Dermis lymphatic vessel endothelial cell (primary cell): ENCODE data around the gene MT1B. TPM values are rescaled to one million over a fixed set of nuclear protein-coding genes. Genes with fewer than 3 reads are reported as not detected.

Experiments used
- total RNA-seq: library from RNA; depleted of rRNA; stranded (reverse); fragments of >200 nt; gene quantifications from 2 replicates; pipeline ENCODE4 v1.2.1, GENCODE V29; 2014

The MT1B gene
- total RNA-seq: not detected in 2 replicates

DNA sequence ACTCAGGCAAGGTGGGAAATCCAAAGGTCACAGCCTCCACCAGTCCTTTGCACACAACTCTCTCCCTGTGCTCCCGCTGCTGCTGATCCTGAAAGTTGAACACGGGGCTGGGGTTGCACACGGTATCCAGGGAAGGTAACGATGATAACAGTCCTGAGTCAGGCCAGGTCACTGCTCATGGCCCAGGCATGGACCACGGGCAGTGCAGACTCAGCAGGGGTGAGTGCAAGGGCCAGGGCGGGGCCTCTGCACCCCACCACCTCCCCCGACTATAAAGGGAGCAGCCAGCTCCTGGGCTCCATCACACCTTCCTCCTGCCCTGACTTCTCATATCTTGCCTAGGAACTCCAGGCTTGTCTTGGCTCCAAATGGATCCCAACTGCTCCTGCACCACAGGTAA is at the start of gene MT1B:
MT1B (plus strand) TSS at position 301 of the 400 bp plus-strand sequence; CDS start at position 369, 68 bp downstream.

GRCh38 chr16:56608043-56608875 is 43.4 kb upstream of the MT1B start, which contains the start of gene MT2A:
TSS of gene MT2A (plus strand) at chr16:56608584. CDS start at chr16:56608656, 72 bp downstream.

GRCh38 chr16:56625140-56625942 is 26.3 kb upstream of the MT1B start, which contains the start of gene MT1E:
TSS of gene MT1E (plus strand) at chr16:56625781. CDS start at chr16:56625852, 71 bp downstream.

DNA sequence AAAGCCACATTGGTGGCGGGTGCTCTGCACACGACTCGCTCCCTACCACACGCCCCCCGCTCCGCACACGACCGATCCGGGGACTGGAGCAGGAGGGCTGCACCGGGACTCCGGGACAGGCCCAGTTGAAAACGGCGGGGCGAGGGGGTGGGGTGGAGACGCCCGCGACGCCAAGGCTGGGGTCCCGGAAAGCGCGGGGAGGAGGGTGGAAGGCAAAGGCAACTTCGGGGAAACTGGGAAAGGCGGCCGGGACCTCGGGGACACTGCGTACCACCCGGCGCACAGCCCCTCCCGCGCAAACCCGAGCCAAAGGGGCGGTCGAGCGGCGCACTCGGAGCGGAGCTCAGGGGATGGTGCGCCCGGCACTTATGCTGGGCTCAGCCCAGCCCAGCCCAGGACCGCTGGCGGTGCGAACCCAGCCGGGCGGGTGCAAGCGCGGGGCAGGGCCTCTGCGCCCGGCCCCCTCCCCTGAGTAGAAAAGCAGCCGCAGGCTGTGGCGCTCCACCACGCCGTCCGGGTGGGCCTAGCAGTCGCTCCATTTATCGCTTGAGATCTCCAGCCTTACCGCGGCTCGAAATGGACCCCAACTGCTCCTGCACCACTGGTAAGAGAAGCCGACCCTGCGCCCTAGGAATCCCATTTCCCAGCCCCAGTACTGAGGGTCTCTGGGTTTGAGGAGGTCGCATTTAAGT is 19.4 kb upstream of the MT1B start, which contains the start of gene MT1M:
MT1M (plus strand) TSS at position 504 of the 692 bp plus-strand sequence; CDS start at position 577, 73 bp downstream.

GRCh38 chr16:56637814-56638750 is 13.6 kb upstream of the MT1B start, which contains the start of gene MT1A:
TSS of gene MT1A (plus strand) at chr16:56638666. CDS start at chr16:56638739, 73 bp downstream.

DNA sequence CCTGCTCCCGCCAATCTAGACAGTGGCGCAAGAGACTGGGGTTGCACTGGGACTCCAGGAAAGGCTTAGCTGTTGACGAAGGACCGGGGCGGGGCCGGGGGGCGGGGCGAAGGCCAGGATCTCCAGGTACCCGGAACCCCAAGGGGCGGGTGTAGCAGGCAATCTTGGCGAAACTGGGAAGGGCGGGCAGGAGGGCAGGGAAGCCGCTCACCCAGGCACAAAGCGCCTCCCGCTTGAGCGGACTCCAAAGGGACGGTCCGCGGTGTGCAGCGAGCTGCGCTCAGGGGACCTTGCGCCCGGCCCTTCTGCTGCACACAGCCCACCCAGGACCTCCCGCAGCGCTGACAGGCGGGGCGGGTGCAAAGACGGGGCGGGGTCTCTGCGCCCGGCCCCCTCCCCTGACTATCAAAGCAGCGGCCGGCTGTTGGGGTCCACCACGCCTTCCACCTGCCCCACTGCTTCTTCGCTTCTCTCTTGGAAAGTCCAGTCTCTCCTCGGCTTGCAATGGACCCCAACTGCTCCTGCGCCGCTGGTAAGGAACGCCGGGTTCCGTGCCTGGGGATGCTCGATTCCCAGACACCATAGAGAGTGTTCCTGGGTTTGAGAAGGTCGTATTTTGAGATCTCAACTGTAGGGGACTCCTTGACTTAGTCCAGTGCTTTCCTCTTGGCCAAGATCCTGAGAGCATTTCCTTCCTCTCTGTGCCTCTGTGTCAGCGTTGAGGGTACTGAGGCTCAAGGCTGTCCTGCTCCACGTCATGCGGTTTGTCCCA is 6.1 kb downstream of the MT1B start, which contains the start of gene MT1F:
MT1F (plus strand) TSS at position 405 of the 772 bp plus-strand sequence; CDS start at position 505, 100 bp downstream.

GRCh38 chr16:56667581-56668571 is 16.2 kb downstream of the MT1B start, which contains the start of gene MT1G:
TSS of gene MT1G (minus strand) at chr16:56668065. CDS start at chr16:56667993, 72 bp downstream.

GRCh38 chr16:56669005-56669839 is 17.5 kb downstream of the MT1B start, which contains the start of gene MT1H:
TSS of gene MT1H (plus strand) at chr16:56669814. CDS start at chr16:56669885, 71 bp downstream.

DNA sequence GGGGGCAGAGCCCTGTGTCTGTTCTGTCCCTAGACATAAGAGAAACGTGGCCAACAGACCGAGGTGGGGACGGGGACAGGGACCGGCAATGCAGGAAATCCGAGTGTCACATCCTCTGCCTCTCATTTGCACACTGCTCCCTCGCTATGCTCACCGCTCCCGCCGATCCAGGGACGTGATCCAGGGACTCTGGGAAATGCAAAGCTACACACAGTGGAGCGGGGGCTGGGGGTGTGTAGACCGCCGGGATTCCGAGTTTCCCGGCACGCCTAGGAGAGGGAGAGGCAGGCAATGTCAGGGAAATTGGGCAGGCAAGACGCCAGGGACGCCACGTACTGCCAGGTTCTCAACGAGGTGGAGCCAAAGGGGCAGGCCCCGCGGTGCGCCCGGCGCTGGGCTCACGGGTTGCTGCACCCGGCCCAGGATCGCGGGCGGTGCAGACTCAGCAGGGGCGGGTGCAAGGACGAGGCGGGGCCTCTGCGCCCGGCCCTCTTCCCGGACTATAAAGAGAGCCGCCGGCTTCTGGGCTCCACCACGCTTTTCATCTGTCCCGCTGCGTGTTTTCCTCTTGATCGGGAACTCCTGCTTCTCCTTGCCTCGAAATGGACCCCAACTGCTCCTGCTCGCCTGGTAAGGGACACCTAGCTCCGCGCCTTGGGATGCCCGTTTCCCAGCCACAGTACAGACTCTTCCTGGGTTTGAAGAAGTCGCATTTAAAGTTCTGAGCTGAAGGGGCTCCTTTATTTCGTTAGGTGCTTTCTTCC is 30.4 kb downstream of the MT1B start, which contains the start of gene MT1X:
MT1X (plus strand) TSS at position 532 of the 764 bp plus-strand sequence; CDS start at position 603, 71 bp downstream.

Other genes starting within 250 kb of the MT1B start
- gene AMFR, start 226.3 kb upstream of the MT1B start, total RNA-seq: 283 and 317 TPM in 2 replicates
- 82.9 and 91.3 TPM in 2 replicates for gene NUDT21, start 200.6 kb upstream of the MT1B start, total RNA-seq
- gene OGFOD1, start 200.3 kb upstream of the MT1B start, total RNA-seq: 42.3 and 73.3 TPM in 2 replicates
- 45.8 and 55.3 TPM in 2 replicates for gene BBS2, start 131.9 kb upstream of the MT1B start, total RNA-seq
- gene MT4, start 86.8 kb upstream of the MT1B start, total RNA-seq: not detected in 2 replicates
- not detected in 2 replicates for gene MT3, start 62.4 kb upstream of the MT1B start, total RNA-seq
- 8.3 and 11.2 TPM in 2 replicates for gene MT2A, start 43.3 kb upstream of the MT1B start, total RNA-seq
- gene MT1E, start 26.1 kb upstream of the MT1B start, total RNA-seq: 10.4 and 25.5 TPM in 2 replicates
- 0.43 and 0.54 TPM in 2 replicates for gene MT1M, start 19.2 kb upstream of the MT1B start, total RNA-seq
- gene MT1A, start 13.2 kb upstream of the MT1B start, total RNA-seq: 0.43 TPM in 1 of 2 replicates, not detected in the other
- gene MT1F, start 6.1 kb downstream of the MT1B start, total RNA-seq: 0.22 and 0.34 TPM in 2 replicates
- gene MT1G, start 16.2 kb downstream of the MT1B start, total RNA-seq: 0.22 TPM in 1 of 2 replicates, not detected in the other
- not detected in 2 replicates for gene MT1H, start 17.9 kb downstream of the MT1B start, total RNA-seq
- gene MT1X, start 30.6 kb downstream of the MT1B start, total RNA-seq: 8.6 and 8.7 TPM in 2 replicates
- gene NUP93, start 78.2 kb downstream of the MT1B start, total RNA-seq: 51.4 and 58.7 TPM in 2 replicates
- gene SLC12A3, start 213.3 kb downstream of the MT1B start, total RNA-seq: 0.09 TPM in 1 of 2 replicates, not detected in the other